D341Med (cell line): ENCODE data around the gene CCDC81.
A peak's percentile ranks its signal among the peaks of the same experiment; 100 is the strongest.

Experiments
- DNase-seq: peaks from one replicate; pipeline ENCODE4 v3.0.0; 2012; ENCODE audit warnings: low spot score

The CCDC81 gene

GRCh38 chr11:86440843-86441242, 66.2 kb downstream of the CCDC81 start:
- no peak for DNase-seq

GRCh38 chr11:86442420-86442819, 67.7 kb downstream of the CCDC81 start:
- DNase-seq: no peak

DNA sequence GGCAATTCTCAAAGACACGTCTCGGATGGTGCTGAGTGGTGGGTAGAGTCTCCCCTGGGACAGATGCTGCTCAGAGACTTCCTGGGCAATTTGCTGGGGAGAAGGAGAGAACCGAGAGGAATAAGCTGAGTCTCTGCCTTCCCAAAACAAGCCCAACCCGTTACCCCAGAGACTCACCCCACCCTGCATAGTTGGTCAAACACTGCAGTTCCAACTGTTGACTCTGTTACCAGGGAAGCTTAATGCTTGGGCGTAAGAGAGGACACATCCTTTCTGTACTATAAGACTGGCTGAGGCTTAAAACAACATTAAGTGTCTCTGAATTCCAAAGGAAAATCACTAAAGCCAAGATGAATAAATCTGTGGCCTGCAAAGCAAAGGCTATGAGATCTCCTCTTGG, 68.1 kb downstream of the CCDC81 start:
- no peak for DNase-seq

- no peak for DNase-seq
These were observed 68.7 kb downstream of the CCDC81 start for GRCh38 chr11:86443415-86443814.

DNA sequence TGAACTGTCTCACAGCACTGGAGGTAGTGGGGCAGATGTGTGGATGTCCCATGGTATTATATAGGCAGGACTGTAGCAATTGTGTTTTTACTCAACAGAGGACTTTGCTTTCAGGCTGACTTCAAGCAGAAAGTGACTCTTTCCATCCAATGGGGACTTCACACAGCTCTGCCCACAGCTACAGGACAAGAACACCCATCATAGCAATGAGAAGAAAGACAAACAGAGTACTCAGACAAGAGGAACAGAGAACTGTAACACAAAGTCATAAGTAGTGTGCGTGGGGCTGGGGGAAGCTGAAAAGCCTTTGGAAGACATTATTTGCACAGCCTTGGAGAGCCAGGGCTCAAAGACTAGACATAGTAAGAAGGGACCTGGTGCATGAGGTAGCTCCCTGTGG, 70.3 kb downstream of the CCDC81 start:
- no peak for DNase-seq

DNA sequence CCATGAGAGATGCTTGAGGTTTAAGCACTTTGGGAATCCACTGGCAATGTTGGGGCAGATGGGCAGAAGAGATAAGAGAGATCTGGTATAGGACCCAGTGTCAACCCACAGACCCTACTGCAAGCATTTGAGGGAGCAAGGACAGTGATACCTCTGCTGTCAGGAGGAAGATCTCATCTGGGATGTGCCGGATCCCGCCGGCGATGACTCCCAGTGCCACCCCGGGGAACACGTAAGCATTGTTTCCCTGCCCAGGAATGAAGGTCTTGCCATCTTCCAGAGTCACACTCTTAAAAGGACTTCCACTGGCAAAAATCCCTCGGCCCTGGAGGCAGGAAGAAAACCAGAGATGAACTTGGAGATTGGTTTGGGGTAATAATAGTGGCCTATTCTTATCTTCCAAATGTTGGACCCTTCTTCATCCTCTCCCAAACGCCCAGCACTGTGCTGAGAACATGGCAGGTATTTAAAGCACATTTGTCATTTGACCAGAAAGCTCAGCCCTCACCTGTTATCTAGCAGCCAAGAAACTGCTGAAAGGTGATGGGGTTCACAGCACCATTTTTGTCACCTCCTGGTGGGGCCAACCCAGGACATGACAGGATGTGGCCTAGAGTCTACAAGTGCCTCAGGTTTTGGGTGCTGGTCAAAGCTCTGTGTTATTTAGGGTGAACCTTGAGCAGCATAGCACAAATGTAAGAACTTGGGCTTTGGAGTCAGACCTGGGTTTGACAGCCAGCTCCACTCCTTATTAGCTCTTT, 71.7 kb downstream of the CCDC81 start:
- DNase-seq: no peak

- DNase-seq: no peak
These were observed 72.2 kb downstream of the CCDC81 start for GRCh38 chr11:86446924-86447285.

GRCh38 chr11:86447763-86448480, 73.2 kb downstream of the CCDC81 start:
- no peak for DNase-seq

DNA sequence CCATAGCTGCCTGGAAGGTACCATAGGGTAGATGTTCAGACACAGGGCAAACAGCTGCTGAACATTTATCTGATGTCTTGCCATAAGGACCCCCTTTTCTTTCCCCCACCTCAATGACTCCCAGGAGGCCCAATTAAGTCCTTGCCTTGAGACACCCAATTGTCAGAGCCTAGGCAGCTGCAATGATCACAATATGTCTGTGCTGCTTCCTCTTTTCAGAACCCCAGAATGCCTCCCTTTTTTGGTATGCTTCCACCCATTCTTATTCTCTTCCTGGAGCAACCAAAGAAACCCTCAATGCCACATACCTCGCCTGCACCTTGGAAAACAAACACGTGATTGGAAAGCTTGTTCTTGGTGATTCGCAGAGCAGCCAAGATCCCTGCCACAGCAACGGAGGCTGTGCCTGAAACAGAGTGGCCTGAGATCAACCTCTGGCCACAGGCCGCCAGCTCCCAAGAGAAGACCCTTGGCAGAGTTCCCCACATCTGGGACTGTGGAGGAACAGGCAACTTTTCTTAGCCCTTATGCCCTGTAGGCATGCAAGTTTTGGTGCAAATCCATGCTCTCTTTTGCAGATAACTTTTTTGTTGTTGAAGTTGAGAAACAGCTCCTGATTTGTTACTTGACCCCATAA, 75.4 kb downstream of the CCDC81 start:
- DNase-seq: no peak

DNA sequence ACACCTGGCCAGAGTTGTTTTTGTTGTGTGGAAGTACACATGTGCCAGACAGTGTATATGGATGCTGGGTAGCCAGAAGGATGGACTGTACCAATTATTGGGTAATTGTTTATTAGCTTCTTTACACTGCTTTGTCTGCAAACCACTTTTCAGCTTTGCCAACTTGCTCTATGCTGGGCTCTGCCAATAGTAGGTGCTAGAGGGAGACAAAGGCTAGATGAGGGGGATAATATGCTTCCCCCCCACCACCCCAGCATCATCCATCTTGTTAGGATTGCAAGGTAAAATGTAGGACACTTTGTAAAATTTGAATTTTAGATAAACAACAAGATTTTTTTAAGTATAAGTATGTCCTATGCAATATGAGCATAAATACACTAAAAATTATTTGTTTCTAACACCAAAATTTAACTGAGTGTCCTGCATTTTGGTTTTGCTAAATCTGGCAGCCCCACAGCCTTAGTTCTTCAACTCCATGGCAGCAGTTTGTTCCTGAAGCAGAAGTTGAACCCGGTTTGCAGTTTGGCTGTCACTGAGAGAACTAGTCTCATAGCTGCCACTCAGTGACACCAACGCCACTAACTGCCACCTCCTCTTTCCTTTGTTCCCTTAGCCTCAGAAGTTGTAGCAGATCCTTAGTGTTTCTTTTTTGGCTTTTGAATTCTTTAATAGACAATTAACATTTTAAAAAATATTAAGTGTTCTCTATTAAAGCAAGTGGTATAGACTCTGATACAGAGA, 78.8 kb downstream of the CCDC81 start:
- no peak for DNase-seq

GRCh38 chr11:86456075-86456939, 81.6 kb downstream of the CCDC81 start:
- DNase-seq: peak; percentile 79

- no peak for DNase-seq
These were observed 83.8 kb downstream of the CCDC81 start for GRCh38 chr11:86458294-86459001.

DNA sequence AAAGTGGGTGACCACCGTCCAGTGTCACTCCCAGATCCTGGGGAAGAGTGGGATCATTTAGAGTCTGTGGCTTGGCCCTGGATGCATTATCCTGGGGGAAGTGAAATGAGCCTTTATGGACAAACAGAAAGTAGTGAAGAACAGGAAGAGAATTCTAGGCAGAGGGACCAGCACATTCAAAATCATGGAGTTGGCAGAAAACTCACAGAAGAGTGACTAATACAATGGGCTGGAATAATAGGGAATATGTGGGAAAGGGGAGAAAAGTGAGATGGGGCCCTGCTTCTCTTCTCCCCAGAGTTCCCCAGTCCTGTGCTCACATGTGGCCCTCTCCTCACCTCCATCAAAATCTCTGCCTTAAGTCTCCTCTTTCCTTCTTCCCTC, 84.3 kb downstream of the CCDC81 start:
- no peak for DNase-seq

GRCh38 chr11:86459682-86460460, 85.2 kb downstream of the CCDC81 start:
- DNase-seq: no peak

GRCh38 chr11:86460461-86461385, 86.0 kb downstream of the CCDC81 start:
- no peak for DNase-seq

- DNase-seq: no peak
These were observed 87.2 kb downstream of the CCDC81 start for GRCh38 chr11:86461892-86462291.

DNA sequence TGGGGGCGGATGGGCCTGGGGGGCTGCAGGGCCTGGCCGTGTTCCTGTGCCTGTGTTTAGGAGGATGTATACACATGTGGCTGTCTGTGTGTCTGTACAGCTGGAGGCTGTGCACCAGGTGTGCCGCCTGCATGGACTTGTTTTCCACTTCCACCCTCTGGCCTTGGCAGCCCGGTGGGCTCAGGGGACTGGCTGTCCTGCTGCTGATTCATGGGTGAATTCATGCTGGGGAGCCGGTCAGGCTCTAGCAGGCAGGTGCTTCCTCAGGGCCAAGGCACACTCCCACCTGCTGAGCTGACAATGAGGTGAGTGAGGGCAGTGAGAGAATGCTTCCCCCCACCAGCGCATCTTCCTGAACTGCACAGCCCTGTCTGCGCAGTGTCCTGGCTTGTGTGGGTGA, 88.4 kb downstream of the CCDC81 start:
- DNase-seq: no peak

- DNase-seq: no peak
These were observed 89.3 kb downstream of the CCDC81 start for GRCh38 chr11:86463955-86464354.
